HG02885 (cell line): ENCODE results near the gene MTTP.

Experiments used
- ATAC-seq: cut with Tn5 transposase; IDR thresholded peaks from one replicate; pipeline ENCODE4 v1.9.1; 2021; ENCODE audit warnings: mild to moderate bottlenecking; ENCODE audit not compliant: unreplicated experiment, poor library complexity

MTTP gene

DNA sequence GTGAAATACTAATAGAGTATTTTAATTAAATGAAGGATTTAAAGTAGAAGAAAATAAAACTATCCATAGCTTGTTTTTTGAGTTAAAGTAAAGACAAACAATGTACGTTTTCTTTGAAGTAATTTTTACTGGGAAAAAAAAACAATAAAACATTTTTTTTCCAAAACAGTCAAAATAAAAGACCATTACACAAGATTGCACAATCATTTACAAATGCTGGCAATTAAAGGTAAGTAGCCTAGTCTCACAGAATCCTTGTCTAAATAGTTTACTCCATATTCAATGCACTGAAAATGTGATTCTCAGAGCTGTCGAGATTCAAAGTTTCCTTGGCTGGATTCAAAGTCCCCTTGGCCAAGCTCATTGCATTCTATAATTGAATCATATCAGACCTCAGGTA lies 61.8 kb downstream of the MTTP start:
- no peak for ATAC-seq

DNA sequence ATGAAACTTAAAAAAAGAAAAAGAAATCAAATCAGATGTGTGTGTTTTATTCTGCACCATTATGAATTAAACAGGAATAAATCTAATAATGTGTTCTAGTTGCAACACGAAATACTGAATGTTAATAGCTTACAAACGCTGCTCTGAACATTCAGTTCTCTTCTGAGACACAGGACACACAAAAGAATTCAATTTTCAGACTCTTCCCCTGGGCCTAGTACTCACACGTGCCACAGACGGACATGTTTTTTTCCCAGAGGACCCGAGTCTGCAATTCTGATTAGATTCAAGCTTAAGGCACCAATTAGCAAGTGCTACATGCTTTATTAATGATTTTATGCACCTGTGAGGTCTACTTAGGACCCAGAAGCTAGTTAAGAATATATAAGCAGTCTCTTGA lies 62.5 kb downstream of the MTTP start:
- ATAC-seq, result no peak

GRCh38 chr4:99640676-99641075 lies 66.1 kb downstream of the MTTP start:
- ATAC-seq, result no peak

DNA sequence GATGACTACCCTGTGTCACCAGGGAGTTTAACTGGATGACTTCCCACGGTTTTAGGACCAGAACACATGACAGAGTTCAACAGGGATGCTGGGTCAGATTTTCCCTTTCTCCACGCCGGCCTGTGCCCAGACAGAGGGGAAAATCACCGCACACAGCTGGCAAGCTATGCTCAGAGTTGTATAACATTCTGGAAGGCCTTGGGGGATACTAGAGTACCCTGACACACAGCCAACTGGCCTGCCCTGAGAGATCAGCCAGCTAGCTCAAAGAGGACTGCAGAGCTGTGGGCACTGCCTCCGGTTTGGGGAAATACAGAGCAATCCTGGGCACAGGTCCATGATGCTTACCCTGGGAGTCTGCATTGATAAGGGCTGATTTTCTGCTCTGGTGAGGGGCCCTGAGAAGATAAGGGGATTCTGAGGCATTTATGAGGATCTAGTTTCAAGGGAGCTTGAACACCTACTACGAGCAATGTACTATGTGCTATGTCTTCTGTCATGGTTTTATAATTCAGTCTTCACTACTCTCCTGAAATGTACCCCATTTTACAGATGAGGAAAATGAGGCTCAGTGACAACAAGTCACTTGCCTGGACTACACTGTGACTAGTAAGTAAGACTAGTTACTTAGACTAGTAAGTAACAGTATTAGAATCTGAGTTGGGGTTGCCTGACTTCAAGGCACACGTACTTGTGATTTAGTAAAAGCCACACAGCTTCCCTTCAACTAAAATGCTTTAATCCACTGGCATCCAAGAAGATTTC lies 68.3 kb downstream of the MTTP start:
- ATAC-seq, result no peak

DNA sequence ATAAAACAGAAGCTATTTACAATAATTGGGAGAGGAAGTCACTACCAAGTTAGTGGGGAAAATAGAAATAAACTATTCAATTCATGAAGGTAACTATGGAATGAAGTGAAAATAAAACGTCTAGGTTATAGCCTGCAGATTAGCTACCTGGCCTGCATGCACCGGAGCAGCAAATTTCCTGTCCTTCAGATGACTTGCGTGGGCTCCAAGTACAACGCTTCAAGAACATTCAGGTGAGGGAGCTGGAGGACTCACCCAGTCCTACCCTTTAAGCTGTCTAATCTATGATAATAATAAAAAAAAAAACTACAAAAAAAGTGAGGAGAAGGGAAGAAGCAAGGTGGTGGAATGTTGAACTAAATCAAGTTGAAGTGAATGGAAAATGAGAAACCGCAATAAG lies 69.8 kb downstream of the MTTP start:
- ATAC-seq, result no peak

DNA sequence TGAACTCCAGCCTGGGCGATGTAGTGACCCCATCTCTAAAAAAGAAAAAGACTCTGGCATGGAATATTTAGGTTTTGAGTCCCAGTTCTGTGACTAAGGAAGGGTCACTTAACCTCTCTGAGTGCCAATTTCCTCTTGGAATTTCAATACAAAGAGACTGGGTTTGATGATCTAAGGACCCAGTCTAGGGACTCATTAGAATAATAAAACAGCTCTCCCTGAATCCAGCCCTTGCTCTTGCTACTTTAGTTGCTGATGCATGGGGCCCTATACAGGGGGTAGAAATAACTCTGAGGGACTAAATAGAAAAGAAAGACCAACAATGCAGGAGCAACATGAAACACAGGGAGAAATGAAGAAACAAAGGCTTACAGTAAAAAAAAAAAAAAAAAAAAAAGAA lies 70.4 kb downstream of the MTTP start:
- no peak for ATAC-seq

- ATAC-seq, result no peak
Observed at GRCh38 chr4:99645638-99646037, 71.0 kb downstream of the MTTP start.

- no peak for ATAC-seq
Observed at GRCh38 chr4:99647071-99647470, 72.4 kb downstream of the MTTP start.

DNA sequence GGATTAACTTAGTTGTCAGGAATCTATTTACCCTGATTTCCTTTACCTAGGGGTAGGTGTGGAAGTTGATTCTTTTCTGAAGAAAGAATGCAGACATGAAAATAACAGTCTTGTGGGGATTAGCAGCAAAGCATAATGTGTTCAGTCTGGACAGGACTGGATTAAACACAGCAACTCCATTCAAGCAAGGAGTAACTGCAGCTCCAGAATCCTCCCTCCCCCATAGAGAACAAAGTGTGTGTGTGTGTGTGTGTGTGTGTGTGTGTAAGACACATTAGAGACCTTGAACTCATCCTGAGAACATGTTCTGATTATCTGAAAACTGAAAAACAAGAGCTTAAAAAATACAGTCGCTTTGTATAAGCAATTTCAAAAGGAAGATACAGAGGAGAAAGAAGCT lies 73.7 kb downstream of the MTTP start:
- ATAC-seq, result no peak

GRCh38 chr4:99649208-99649607 lies 74.6 kb downstream of the MTTP start:
- no peak for ATAC-seq

- ATAC-seq, result no peak
Observed at GRCh38 chr4:99649778-99650177, 75.2 kb downstream of the MTTP start.

GRCh38 chr4:99651016-99651769 lies 76.6 kb downstream of the MTTP start:
- no peak for ATAC-seq

GRCh38 chr4:99651811-99652485 lies 77.3 kb downstream of the MTTP start:
- ATAC-seq, result no peak

- no peak for ATAC-seq
Observed at GRCh38 chr4:99652596-99653436, 78.2 kb downstream of the MTTP start.

DNA sequence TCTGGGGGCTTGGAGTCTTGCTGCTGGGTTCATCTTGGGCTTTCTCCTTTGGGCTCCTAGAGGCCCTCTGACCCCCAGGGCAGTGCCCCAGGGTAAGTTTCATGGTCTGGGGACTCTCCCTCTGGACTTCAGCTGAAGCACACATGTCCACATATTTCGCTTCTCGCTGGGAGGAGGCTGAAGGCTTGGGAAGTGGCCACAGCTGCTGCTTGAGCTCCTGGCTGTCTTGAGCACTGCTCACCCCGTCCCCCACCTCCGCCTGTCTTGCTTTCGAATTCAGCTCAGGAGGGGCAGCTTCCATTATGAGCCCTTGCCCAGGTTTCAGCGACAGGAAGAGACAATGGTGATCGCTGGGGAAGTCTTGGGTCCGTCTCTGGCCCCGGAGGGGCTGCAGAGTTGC lies 79.3 kb downstream of the MTTP start:
- no peak for ATAC-seq

DNA sequence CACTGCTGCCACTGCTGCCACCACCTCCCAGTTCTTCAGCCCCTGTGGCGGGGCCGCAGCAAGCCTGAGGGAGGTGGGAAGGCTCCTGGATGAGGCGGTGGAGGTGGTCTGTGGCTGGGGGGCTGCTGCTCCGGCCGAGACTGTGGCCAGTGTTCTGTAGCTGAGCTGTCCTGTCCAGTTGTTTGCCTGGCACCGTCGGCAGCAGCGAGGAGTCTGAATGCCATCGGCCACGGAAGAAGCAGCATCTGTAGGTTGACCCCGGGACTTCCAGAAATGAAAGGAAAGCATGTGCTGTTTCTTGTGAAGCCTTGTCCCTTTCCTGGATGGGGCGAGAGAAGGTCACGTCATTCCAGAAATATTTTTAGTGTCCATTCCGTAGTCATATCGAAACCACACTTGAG lies 79.7 kb downstream of the MTTP start:
- ATAC-seq, result no peak

- ATAC-seq, result no peak
Observed at GRCh38 chr4:99655308-99656081, 80.9 kb downstream of the MTTP start.

DNA sequence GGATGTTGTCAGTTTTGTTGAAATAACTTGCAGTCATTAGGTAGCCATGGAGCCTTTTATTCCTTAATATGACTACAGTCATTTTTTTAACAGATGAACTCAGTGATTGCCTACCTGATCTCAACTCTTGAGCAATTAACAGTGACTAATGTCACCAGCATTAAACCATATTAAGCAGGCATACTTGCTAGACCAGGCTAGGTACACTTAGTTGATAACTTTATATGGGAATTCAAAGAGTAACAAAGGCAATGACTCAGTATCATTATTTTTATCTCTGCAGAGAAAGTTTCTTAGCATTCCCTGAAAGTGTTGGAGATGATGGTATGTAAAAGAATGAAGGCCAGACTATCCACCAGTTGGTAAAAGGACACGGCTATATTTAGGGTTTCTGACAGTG lies 83.2 kb downstream of the MTTP start, which contains the start of gene C4orf54:
TSS of gene C4orf54 (minus strand) at position 31 of the 400 bp plus-strand sequence. CDS start 3,180 bp downstream, outside the sequence.
- ATAC-seq, result no peak

DNA sequence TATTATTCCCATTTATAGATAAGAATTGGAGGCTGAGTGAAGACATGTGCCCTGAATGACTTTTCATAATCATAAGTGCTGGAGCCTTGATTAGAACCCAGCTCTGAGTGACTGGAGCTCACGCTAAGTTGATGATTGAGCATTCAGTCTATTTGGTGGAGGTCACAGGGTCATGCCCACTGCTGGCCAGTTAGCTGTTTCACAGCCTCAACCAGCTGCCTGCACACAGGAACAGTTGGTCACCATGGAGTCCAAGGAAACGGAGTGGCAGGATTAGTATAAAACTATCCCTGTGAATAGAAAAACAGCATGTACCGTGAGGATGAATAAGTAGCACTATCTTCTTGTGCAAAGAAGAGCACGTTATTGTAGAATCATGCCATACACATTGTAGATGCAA lies 84.0 kb downstream of the MTTP start:
- ATAC-seq, result no peak

- no peak for ATAC-seq
Observed at GRCh38 chr4:99661907-99662306, 87.3 kb downstream of the MTTP start.
